ENCODE data around the gene VAV2. TPM values are rescaled to one million over a fixed set of nuclear protein-coding genes. Genes with fewer than 3 reads are reported as not detected.

Gene VAV2
- polyA plus RNA-seq, 1 of the 3 experiments (the other 2 are of a cell fraction): 14.9 TPM

DNA sequence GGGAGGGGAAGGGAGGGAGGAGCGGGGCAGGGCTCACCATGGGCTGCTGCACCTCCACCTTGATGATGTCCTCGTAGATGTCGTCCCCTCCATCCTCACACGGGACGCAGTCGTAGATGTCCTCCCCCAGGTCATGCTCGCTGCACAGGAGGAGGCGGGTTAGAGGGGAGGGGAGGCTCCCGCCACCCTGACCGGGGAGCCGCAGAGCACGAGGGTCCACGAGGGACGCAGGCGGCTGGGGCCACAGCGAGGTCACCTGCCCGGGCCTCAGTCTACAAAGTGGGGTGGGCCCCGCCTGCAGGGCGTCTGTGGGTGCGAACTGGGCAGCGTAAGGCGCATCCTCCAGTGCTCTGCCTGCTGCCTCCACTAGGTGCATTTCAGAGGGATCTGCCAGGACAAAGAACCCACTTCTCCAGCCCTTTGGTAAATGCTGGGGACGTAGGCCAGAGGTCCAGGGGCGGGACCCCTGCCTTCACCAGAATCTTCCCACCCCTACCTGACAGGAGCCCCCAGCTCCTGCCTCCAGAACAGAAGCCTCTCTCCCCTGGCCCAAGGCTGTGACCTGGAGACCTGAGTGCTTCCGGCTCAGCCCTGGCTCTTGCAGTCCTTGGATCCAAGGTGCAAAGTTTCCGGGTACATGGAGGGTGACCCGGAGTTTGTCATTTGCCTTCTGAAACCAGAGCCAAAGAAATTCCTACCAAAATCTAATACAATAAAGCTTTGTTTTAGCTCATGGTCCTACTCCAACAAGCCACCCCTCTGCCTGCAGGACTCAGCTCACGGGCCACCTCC, 179.9 kb downstream of the VAV2 start:
- H3K27ac ChIP-seq (ENCODE audit: low read depth in 2 of 2, low read length in 1 of 2): no peak overlapping the region
- H3K9me3 ChIP-seq: no peaks in the 10 kb centered on the region
- H4K20me1 ChIP-seq (ENCODE audit: insufficient read depth): peaks cover 3% of the 10 kb centered on the region; the same call in 1 of the 2 replicates
- peaks cover 0 to 19% of the 10 kb centered on the region in 2 experiments for H3K36me3 ChIP-seq (replicated peaks in 1 of 2; ENCODE audit: control insufficient read depth in 1 of 2, insufficient read depth in 2 of 2, low read length in 1 of 2)
- H3K9me2 ChIP-seq: no peaks in the 10 kb centered on the region
- no peaks in the 10 kb centered on the region for H3F3A ChIP-seq (replicated peaks; ENCODE audit: insufficient read depth)
- 0 out of 2 replicates have a peak, but pooled peaks cover 4% of the 10 kb centered on the region for H3K79me2 ChIP-seq (ENCODE audit: insufficient read depth)
- TF ChIP-seq MXI1 (IDR thresholded peaks at IDR 0.05; ENCODE audit: low read depth, low read length) (no peak), GATA2 (CRISPR knock-in tag; IDR thresholded peaks at IDR 0.05) (no peak), JUND (IDR thresholded peaks at IDR 0.05) (no peak), SIN3A (IDR thresholded peaks at IDR 0.05; ENCODE audit: borderline replicate concordance, low read depth, low read length) (no peak), NRF1 (IDR thresholded peaks at IDR 0.05; ENCODE audit: low read depth, low read length) (no peak), TCF12 (IDR thresholded peaks at IDR 0.05) (no peak), EZH2phosphoT487 (IDR thresholded peaks at IDR 0.05; ENCODE audit: borderline replicate concordance, low read depth) (no peak), RAD21 (IDR thresholded peaks at IDR 0.05; ENCODE audit: low read length) (no peak), FOSL2 (IDR thresholded peaks at IDR 0.05; ENCODE audit: borderline replicate concordance, low read depth) (no peak), CHD2 (IDR thresholded peaks at IDR 0.05; ENCODE audit: low read length, partially characterized antibody) (no peak), ELF1 (IDR thresholded peaks at IDR 0.05) (no peak), YY1 (IDR thresholded peaks at IDR 0.05; ENCODE audit: low read depth) (no peak)
- TF ChIP-seq, protein P1, sequence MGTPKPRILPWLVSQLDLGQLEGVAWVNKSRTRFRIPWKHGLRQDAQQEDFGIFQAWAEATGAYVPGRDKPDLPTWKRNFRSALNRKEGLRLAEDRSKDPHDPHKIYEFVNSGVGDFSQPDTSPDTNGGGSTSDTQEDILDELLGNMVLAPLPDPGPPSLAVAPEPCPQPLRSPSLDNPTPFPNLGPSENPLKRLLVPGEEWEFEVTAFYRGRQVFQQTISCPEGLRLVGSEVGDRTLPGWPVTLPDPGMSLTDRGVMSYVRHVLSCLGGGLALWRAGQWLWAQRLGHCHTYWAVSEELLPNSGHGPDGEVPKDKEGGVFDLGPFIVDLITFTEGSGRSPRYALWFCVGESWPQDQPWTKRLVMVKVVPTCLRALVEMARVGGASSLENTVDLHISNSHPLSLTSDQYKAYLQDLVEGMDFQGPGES (IDR thresholded peaks at IDR 0.05; ENCODE audit: low read depth, low read length): no peak
- TF ChIP-seq, protein P2, sequence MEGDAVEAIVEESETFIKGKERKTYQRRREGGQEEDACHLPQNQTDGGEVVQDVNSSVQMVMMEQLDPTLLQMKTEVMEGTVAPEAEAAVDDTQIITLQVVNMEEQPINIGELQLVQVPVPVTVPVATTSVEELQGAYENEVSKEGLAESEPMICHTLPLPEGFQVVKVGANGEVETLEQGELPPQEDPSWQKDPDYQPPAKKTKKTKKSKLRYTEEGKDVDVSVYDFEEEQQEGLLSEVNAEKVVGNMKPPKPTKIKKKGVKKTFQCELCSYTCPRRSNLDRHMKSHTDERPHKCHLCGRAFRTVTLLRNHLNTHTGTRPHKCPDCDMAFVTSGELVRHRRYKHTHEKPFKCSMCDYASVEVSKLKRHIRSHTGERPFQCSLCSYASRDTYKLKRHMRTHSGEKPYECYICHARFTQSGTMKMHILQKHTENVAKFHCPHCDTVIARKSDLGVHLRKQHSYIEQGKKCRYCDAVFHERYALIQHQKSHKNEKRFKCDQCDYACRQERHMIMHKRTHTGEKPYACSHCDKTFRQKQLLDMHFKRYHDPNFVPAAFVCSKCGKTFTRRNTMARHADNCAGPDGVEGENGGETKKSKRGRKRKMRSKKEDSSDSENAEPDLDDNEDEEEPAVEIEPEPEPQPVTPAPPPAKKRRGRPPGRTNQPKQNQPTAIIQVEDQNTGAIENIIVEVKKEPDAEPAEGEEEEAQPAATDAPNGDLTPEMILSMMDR (IDR thresholded peaks at IDR 0.05): no peak
- TF ChIP-seq, protein P3, sequence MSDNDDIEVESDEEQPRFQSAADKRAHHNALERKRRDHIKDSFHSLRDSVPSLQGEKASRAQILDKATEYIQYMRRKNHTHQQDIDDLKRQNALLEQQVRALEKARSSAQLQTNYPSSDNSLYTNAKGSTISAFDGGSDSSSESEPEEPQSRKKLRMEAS (IDR thresholded peaks at IDR 0.05; ENCODE audit: low read depth): no peak
- POLR2A ChIA-PET: no interaction called here
- H3K4me3 ChIP-seq (ENCODE audit: low read depth in 2 of 2, low read length in 1 of 2): no peak overlapping the region
- H2AFZ ChIP-seq (ENCODE audit: low read depth): no peak overlapping the region
- 92% methylated on average over 8 of the region's 28 CpGs for WGBS (ENCODE audit: low lambda C conversion rate)
- H3K9ac ChIP-seq: no peak overlapping the region
- no peak overlapping the region for H3K4me2 ChIP-seq
- H3K27me3 ChIP-seq (ENCODE audit: insufficient read depth): no peaks in the 10 kb centered on the region
- CTCF ChIA-PET: interaction anchor here (2.0 to 7.1 kb wide), 6 partner anchors 9 to 182 kb away, joined by 7 to 53 read pairs (median 12); no protein-coding TSS in a partner anchor
- no peak for DNase-seq
- peaks cover 0 to 23% of the 10 kb centered on the region in 2 experiments; a peak in 1 of 4 replicates for H3K4me1 ChIP-seq (ENCODE audit: control insufficient read depth in 1 of 2, insufficient read depth in 2 of 2, low read depth in 1 of 2, low read length in 1 of 2)

Measured in SK-N-SH (cell line).